GM12801 (cell line): ENCODE results near the gene SBF1.

Experiments used
- TF ChIP-seq, protein P1 (sequence below): IDR thresholded peaks from one replicate; pipeline ENCODE4 v1.5.1; 2011; ENCODE audit warnings: control low read depth; ENCODE audit not compliant: insufficient read length; ENCODE audit errors: extremely low read depth

The SBF1 gene

DNA sequence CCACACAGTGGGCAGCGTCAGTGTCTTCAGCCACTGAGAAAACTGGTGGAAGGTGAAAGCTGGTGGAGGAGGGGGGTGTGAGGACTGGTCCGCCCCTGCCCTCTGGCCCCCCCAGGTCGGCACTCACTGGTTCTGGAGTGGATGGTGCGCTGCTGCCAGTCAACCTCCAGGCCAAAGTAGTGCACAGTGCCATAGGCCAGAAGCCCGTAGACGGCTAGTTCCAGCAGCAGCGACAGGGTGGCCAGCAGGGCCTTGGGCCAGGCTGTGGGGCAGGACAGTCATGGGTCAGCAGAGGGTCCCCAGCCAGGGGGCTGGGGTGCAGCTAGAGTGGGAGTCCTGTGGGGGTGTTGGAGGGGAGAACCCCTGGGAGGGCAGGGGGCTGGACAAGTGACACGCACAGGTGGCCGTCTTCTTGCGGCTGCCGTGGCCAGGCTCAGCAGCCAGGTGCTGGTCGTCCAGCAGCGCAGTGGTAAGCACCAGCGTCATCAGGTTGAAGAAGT lies 30.5 kb upstream of the SBF1 start:
- TF ChIP-seq, protein P1, sequence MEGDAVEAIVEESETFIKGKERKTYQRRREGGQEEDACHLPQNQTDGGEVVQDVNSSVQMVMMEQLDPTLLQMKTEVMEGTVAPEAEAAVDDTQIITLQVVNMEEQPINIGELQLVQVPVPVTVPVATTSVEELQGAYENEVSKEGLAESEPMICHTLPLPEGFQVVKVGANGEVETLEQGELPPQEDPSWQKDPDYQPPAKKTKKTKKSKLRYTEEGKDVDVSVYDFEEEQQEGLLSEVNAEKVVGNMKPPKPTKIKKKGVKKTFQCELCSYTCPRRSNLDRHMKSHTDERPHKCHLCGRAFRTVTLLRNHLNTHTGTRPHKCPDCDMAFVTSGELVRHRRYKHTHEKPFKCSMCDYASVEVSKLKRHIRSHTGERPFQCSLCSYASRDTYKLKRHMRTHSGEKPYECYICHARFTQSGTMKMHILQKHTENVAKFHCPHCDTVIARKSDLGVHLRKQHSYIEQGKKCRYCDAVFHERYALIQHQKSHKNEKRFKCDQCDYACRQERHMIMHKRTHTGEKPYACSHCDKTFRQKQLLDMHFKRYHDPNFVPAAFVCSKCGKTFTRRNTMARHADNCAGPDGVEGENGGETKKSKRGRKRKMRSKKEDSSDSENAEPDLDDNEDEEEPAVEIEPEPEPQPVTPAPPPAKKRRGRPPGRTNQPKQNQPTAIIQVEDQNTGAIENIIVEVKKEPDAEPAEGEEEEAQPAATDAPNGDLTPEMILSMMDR = no peak

- TF ChIP-seq, protein P1 = no peak
Observed at GRCh38 chr22:50504369-50505211, 29.8 kb upstream of the SBF1 start.

- TF ChIP-seq, protein P1 = no peak
Observed at GRCh38 chr22:50503475-50504145, 28.8 kb upstream of the SBF1 start.

DNA sequence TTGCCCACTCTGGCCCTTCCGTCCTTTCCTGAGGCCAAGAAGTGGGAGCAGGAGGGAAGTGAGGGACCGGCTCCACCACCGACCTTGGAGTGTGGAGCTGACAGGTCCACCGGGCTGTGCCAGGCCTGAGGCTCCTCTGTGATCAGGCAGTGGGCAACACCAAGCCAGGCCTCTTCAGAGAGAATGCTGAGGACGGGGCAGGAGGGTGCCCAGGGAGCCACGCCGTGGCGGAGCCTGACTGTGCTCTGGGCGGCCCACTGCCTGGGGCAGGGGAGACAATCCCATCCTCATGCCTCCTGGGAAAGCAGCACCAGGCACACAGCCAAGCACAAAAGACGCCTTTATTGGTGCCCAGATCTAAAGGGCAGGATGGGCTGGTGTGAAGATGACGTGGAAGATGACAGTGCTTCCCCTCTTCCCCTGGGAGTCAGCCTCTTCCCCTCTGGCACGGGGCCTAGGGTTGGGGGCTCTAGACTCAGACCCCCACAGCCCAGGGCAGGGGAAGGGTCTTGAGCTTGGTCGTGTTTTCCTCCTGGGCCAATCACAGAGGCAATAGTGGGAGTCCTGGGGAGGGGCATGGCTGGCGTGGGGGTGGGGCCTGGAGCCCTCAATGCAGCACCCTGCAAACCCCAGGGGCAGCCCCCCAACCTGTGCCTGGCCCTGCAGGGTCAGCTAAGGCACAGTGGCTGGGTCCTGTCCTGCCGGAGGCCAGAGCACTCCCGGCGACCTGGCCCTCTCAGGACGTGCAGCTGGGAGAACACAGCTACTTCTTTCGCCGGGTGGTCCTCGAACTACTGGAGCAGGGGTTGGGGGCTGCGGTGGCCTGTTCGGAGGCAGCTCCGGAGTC lies 28.0 kb upstream of the SBF1 start:
- TF ChIP-seq, protein P1 = no peak

GRCh38 chr22:50502096-50502495 lies 27.3 kb upstream of the SBF1 start:
- TF ChIP-seq, protein P1 = no peak

DNA sequence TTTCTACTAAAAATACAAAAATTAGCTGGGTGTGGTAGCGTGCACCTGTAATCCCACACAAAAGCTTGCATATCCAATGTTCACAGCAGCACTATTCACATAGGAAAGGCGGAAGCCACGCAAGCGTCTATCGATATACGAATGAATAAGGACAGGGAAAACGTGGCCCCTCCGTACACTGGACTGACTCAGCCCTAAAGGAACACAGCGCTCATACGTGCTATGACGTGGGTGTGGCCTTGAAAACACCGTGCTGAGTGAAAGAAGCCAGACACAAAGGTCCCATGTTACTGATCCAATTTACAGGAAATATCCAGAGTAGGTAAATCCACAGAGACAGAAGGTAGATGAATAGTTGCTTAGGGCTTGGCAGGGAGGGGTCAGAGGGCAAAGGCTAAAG lies 25.6 kb upstream of the SBF1 start:
- TF ChIP-seq, protein P1 = no peak
